ENCODE results near the gene CACNA1H. TPM values are rescaled to one million over a fixed set of nuclear protein-coding genes. Genes with fewer than 3 reads are reported as not detected.

CACNA1H gene
- total RNA-seq, 1 experiment from 2014 or later = 9.7 TPM

DNA sequence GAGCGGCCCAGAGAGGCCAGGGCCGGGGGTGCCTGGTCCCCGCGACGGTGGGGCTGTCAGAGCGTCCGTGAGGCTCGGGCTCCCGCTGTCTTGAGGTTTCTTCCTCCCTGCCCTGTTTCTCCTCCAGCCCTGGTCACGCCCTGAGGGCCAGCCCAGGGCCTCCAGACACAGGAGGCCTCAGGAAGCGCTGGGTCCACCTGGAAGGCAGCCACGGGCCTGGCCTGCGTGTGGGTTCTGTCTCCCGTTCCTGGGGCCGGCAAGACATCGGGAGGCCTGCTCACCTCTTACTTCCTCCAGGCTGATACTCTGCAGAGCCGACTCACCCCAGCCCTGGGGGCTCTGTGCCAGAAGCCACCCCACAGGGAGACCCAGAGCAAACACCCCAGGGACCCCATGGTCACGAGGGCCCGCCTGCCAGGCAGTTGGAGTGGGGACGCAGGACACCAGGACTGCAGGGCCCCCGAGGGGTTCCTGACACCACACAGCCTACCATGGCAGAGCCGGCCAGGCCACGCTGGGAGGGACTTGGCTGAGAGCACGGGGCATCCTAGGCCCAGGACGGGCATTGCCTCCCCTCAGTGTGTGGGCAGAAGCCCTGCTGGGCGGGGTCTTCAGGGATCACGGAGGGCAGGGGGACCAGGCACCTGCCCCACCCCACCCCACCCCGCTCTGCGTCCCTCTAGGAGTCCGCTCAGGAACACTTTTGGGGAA, 18.9 kb upstream of the CACNA1H start:
- no peak for DNase-seq (ENCODE audit: low read depth)
- in situ Hi-C loops (cut with HindIII; ENCODE audit: low pct_unique_long_range_greater_than_20kb, low sequenced_read_pairs) = loop anchor here (25.0 kb wide), 1 partner anchor 147 kb away; the partner anchor contains the start of gene SOX8

DNA sequence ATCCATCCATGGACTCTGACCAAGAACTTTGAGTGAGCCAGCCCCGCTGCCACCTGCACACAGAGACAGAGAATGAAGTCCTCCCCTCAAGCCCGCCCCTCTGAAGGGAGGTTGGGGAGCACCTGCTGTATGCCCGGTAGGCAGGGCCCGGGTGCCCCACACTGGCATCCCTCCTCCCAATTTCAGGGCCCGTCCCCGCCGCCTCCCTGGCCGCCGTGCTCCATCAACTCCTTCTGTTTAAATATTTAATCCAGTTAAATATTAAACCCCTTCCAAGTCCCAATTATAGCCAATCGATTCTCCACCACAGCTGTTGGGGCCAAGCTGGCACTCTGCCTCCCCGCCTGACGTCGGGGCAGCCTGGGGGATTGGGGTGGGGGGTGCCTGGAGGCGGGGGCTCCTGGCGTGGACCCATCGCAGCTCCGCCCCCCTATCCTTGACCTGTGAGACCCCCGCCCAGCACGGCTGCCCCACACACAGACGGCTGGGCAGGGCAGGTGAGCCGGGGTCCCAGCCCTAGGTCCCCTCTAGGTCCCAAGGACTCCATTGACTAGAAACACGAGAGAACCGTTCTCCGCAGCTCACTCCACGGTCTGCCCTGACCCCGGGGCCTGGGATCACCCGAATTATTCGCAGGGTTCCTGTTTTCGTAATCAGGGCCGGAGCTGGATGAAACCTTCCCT, 18.0 kb upstream of the CACNA1H start:
- in situ Hi-C loops (cut with HindIII; ENCODE audit: low pct_unique_long_range_greater_than_20kb, low sequenced_read_pairs) = loop anchor here (25.0 kb wide), 1 partner anchor 148 kb away; the partner anchor contains the start of gene SOX8
- no peak for DNase-seq (ENCODE audit: low read depth)

DNA sequence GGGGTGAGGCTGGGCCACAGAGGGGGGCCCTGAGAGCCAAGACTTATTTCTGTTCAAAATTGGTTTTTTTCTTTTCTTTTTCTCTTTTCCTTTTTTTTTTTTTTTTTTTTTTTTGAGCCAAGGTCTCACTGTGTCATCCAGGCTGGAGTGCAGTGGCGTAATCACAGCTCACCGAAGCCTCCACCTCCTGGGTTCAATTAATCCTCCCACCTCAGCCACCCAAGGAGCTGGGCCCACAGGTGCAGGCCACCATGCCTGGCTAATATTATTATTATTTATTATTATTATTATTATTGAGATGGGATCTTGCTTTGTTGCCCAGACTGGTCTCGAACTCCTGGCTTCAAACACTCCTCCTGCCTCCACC, 17.5 kb upstream of the CACNA1H start:
- no peak for DNase-seq (ENCODE audit: low read depth)
- in situ Hi-C loops (cut with HindIII; ENCODE audit: low pct_unique_long_range_greater_than_20kb, low sequenced_read_pairs) = loop anchor here (25.0 kb wide), 1 partner anchor 148 kb away; the partner anchor contains the start of gene SOX8

DNA sequence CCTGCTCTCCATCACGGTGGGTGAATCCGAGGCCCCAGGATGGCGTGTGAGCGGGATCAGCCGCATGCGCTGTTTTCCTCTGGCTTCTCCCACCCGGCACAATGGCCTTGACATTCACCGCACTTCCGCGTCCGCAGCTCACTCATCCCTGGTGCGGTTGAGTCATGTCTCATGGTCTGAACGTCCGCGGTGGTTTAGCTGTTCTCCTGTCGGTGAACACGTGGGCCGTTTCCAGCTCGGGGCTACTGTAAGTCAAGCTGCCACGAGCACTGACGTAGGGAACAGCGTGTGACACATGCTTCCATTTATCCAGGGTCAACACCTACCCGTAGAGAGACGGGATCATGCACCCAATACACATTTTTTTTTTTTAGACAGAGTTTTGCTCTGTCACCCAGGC, 15.3 kb upstream of the CACNA1H start:
- in situ Hi-C loops (cut with HindIII; ENCODE audit: low pct_unique_long_range_greater_than_20kb, low sequenced_read_pairs) = loop anchor here (25.0 kb wide), 1 partner anchor 150 kb away; the partner anchor contains the start of gene SOX8
- peak; percentile 93 for DNase-seq (ENCODE audit: low read depth)

DNA sequence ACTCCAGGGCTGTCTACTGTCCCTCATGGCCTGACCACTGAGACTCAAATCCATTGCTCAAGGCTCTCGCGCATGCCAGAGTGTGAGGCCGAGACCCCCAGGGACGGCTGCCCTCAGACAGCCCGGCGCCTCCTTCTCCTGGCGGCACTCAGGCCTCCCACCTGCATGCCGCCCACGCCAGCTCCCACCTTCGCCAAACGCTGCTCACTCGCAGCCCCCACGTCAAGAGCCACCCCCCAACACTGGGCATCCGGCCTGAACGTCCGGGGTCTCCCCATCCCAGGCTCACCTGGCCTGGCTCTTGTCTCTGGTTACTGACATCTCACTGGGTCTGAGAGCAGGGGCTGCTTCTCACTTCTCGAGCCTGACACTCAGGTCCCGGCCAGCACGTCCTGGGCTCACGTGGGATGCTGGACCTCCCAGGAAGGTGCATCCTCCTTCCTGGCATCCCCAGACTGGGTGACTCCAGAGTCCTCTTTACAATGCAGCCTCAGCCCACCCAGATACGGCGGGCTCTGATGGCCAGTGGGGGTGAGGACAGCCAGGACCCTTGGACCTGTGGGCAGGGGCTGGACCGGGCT, 12.2 kb upstream of the CACNA1H start:
- DNase-seq (ENCODE audit: low read depth) = no peak
- in situ Hi-C loops (cut with HindIII; ENCODE audit: low pct_unique_long_range_greater_than_20kb, low sequenced_read_pairs) = loop anchor here (25.0 kb wide), 1 partner anchor 153 kb away; the partner anchor contains the start of gene SOX8

DNA sequence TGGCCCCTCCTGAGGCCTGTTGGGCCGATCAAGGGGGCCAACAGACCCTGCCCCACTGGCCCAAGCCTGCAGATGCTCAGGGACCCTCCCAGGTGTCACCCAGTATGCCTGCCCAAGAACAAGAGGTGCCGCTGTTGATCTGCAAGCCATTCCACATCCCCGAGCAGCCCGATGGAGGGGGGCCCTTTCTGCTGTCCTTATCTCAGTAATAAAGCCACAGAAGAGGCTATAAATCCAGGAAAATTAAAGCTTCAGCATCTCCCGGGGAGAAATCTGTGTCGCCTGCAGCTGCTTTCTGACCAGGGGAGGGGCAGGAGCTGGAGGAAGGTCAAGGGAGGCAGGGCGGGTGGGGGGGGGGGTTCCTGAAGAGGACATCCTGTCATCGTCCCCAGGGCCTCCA, 11.7 kb upstream of the CACNA1H start:
- DNase-seq (ENCODE audit: low read depth) = no peak
- in situ Hi-C loops (cut with HindIII; ENCODE audit: low pct_unique_long_range_greater_than_20kb, low sequenced_read_pairs) = loop anchor here (25.0 kb wide), 1 partner anchor 154 kb away; the partner anchor contains the start of gene SOX8

DNA sequence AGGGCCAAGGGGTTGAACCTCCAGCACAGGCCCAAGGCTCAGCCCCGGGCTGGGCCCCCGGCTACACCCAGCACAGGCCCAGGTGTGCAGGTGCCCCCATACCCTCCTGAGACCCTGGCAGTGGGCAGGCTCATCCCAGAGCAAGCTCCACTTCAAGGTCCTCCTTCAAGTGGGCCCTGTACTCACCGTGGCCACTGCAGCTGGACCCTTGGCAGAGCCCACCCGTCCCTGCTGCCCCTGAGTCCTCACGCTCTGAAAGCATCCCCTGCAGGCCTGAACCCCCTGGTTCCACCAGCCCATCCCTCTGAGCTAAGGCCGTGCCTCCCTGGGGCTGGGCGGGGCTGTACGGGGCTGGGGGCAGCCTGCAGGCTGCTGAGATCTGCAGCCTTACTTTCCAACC, 11.2 kb upstream of the CACNA1H start:
- in situ Hi-C loops (cut with HindIII; ENCODE audit: low pct_unique_long_range_greater_than_20kb, low sequenced_read_pairs) = loop anchor here (25.0 kb wide), 1 partner anchor 154 kb away; the partner anchor contains the start of gene SOX8
- DNase-seq (ENCODE audit: low read depth) = no peak

DNA sequence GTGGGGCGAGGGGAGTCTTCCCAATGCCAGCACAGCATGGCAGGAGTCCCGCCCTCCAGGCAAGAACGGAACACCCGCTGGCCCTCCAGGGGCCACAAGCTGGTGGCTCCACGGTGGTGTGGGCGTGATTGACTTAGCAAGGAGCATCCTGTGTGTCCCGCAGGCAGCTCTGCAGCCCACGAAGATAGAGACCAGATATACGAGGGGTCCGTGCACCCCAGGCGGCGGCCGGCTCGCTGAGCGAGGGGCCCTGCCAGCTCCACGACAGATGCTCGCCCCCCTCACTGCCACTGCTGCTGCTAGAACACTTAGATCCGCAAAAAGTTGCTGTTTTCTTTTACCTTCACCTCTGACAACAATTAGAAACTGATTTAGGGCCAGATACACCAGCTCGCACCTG, 10.0 kb upstream of the CACNA1H start:
- in situ Hi-C loops (cut with HindIII; ENCODE audit: low pct_unique_long_range_greater_than_20kb, low sequenced_read_pairs) = loop anchor here (25.0 kb wide), 1 partner anchor 156 kb away; the partner anchor contains the start of gene SOX8
- DNase-seq (ENCODE audit: low read depth) = no peak

DNA sequence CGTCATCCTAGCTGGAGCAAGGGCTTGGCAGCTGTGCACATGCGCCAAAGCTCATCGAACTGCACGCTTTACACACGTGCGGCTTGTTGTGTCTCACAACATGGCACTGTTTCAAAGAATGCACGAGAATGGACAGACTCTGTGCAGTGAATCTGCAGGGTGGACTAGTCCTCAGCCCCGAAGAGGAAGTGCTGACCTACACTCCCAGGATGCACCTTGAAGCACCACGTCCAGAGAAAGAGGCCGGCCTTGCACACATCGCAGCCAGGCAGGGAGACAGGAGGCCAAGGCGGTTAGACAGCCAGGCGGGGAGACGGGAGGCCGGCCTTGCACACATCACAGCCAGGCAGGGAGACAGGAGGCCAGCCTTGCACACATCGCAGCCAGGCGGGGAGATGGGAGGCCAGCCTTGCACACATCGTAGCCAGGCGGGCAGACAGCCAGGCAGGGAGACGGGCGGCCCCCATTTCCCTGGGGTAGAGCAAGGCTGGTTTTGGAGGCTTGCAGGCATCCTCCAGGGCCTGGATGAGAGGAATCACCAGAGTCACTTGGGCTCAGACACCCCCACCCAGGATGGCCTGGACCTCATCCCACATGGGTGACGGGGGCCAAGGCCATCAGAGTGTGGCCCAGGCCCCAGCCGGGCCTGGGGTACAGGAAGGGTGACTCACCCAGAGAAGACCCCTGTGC, 9.0 kb upstream of the CACNA1H start:
- in situ Hi-C loops (cut with HindIII; ENCODE audit: low pct_unique_long_range_greater_than_20kb, low sequenced_read_pairs) = loop anchor here (25.0 kb wide), 1 partner anchor 157 kb away; the partner anchor contains the start of gene SOX8
- DNase-seq (ENCODE audit: low read depth) = no peak

DNA sequence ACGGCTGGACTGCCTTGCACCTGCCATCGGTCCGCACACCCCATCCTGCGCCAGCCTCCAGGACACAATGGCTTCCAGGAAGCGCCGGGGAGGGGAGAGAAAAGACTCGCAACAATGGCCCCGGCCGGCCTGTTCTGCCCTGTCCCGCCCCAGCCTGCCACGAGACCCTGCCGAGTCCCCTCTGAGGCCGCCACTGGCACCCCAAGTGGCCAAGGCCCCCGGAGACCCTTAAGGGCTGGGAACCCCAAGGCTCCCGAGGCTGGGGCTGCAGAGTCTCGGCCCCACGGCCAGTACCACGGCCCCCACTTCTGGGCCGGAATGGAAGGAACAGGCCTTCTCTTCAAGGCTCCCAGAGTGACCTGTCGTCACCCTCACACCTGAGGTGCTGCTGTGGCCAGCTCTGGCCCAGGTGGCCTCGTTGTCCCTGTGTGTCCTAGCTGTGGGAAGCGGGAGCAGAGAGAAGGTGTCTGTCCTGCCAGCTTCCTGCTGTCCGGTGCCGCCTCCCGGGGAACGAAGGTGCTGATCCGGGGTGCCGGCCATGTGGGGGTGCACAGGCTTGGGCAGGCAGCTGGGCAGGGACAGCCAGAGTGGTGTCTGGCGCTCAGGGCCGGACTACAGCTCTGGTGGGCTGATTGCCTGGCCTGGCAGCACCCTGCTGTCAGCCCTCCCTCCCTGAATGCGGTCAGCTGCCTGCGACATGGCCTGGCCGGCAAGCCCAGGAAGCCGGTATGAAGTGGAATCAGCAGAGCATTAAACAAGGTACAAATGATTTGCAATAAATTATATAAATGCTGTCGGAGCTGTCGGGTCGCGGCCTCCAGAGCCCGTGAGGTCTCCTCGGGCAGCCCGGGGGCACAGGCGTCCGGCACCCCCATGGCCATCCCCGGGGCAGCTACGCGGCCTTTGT, 8.2 kb upstream of the CACNA1H start:
- peak; percentile 86 for DNase-seq (ENCODE audit: low read depth)
- in situ Hi-C loops (cut with HindIII; ENCODE audit: low pct_unique_long_range_greater_than_20kb, low sequenced_read_pairs) = loop anchor here (25.0 kb wide), 1 partner anchor 157 kb away; the partner anchor contains the start of gene SOX8

DNA sequence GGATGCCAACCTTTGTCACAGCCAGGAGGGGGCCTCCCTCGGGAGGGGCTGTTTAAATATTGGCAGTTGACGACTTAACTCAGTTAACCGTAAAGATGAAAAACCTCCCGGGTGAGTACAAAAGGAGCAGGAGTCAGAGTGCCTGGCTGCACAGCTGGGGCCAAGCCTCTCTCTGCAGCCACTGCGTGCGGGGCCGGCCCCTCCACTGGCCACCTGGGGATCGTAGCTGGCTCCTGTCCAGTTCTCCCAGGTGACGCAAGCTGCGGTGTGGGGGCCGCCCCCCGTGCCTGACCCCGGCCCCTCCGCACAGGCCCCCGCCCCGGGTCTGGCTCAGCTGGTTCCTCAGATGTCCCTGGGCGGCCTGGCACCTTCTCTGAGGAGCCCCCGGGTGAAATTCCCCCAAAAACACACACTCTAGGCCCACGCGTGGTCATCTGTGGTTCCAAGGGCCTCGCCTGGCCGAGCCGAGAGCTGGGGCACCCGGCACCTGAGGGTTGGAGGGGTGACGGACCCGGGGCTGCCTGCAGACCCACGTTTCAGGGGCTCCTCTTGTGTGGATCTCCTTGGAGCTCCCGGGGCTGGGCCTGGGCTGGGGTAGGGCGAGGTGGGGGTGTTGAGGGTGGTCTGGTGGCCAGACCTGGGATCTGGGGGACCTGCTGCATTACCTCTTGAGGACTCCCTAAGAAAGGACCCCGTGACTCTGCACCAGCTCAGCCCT, 7.4 kb upstream of the CACNA1H start:
- no peak for DNase-seq (ENCODE audit: low read depth)
- in situ Hi-C loops (cut with HindIII; ENCODE audit: low pct_unique_long_range_greater_than_20kb, low sequenced_read_pairs) = loop anchor here (25.0 kb wide), 1 partner anchor 158 kb away; the partner anchor contains the start of gene SOX8

DNA sequence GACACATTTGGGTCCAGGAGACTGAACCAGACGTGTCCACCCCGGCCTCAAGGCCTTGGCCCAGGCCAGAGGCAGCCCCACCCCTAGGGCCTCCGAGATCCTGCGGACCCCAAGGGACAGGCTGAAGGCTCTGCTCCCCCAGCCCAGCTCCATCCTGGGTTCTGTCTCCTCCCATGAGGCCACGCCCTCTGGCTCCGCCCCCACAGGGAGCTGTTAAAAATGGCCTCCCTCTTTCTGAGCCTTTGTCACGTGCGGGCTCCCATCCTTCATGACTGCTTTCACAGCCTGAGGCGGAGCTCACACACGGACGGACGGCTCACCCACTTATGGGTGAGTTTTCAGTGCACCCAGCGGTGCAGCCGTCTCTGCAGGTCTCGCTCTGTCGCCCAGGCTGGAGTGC, 6.5 kb upstream of the CACNA1H start:
- in situ Hi-C loops (cut with HindIII; ENCODE audit: low pct_unique_long_range_greater_than_20kb, low sequenced_read_pairs) = loop anchor here (25.0 kb wide), 1 partner anchor 159 kb away; the partner anchor contains the start of gene SOX8
- DNase-seq (ENCODE audit: low read depth) = no peak

DNA sequence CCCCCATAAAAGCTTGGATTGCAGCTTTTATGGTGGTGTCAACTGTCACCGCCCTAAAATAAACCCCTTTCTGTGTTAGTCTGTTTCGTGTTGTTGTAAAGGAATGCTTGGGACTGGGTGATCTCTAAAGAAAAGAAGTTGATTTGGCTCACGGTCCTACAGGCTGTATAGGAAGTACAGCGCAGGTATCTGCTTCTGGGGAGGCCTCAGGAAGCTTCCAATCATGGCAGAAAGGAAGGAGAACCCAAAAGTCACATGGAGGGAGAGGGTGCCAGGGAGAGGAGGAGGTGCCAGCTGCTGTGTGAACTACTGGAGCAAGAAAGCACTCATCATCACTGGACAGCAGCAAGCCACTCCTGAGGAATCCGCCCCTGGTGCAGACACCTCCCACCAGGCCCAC, 5.9 kb upstream of the CACNA1H start:
- DNase-seq (ENCODE audit: low read depth) = no peak
- in situ Hi-C loops (cut with HindIII; ENCODE audit: low pct_unique_long_range_greater_than_20kb, low sequenced_read_pairs) = loop anchor here (25.0 kb wide), 1 partner anchor 160 kb away; the partner anchor contains the start of gene SOX8

DNA sequence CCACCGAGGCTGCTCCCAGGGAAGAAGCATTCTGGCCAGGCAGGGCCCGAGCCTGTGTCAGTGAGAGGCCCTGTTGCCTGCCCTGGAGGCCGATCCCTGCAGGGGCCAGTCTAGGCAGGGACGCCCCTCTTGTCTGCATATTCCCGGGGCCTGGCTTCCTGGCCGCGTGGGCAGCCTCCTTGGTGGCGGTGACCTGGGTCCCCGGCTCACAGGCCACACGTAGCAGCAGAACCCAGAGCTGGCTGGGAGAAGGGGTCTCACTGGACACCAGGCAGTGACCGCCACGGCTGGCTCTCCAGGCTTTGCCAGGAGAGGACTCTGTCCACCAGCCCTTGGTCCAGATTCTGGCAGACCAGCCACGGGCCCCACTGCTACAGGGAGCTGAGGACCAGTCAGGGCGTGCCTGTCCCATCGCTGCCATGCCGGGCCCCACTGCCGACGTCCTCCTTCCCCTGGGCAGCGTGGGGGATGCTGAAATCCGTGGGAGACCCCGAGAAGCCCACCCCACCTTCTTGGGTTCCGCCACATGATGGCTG, 3.7 kb upstream of the CACNA1H start:
- in situ Hi-C loops (cut with HindIII; ENCODE audit: low pct_unique_long_range_greater_than_20kb, low sequenced_read_pairs) = loop anchor here (25.0 kb wide), 1 partner anchor 162 kb away; the partner anchor contains the start of gene SOX8
- DNase-seq (ENCODE audit: low read depth) = no peak

DNA sequence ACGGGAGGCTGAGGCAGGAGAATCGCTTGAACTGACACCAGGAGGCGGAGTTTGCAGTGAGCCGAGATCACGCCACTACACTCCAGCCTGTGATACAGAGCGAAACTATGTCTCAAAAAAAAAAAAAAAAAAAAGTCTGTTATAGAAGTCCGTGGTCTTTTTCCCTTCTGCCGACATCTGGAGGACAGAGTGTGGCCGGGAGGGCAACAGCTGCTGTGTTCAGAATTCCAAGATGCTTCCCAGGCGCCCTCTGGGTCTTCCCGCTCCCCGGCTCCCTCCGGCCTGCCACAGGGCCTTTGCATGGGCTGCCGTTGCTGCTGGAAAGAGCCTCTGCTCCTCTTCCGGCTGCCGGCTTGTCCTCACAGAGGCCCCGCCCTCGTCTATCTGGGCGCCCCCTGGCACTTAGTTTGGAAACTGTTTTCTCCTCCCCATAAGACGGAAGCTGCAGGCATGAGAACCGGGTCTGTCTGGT, 2.4 kb upstream of the CACNA1H start:
- in situ Hi-C loops (cut with HindIII; ENCODE audit: low pct_unique_long_range_greater_than_20kb, low sequenced_read_pairs) = no loop called here
- DNase-seq (ENCODE audit: low read depth) = no peak

DNA sequence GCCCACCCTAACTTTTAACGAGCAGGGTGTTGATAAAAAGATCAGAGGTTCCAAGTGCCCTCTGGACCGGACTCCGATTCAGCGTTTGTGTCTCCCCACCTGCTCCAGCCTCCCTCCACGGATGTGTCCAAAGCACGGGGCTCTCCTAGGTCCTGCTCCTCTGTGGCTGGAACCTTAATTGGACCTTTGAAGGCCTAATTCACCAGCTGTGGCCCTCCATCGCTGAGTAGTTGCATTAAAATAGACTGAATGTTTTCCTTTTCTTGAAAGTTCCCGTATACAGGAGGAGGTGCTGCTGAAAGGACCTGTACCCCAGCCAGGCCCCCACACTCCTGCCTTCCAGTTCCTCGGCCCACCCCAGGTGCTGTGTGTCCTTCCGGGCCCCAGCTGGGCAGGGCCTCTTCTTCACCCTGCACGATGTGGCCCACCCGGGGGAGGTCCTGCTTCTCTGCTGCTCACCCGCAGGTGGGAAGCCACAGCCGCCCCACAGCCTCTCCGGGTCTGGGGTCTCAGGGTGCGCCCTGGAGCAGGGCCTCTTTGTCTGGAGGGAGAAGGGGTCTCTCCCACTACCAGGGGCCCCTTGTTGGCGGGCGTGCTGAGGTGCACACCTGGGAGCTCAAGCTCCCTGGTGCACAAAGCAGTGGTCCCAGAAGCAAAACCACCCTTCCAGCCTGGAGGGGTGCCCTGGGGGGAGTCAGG, 1.3 kb upstream of the CACNA1H start:
- in situ Hi-C loops (cut with HindIII; ENCODE audit: low pct_unique_long_range_greater_than_20kb, low sequenced_read_pairs) = no loop called here

More for the DNA sequence above, 1.3 kb upstream of the CACNA1H start:
- no peak for DNase-seq (ENCODE audit: low read depth)
